IPS-NIHi7 (cell line): ENCODE results near the gene LBX2.
"Not testable (repeated sequence)": the region's sequence is repeated elsewhere in the genome, so short reads cannot be mapped to it uniquely, and the experiment has no call there.

Source experiments
- DNase-seq: peaks from one replicate; pipeline ENCODE4 v3.0.0; 2012; ENCODE audit warnings: mixed read lengths; ENCODE audit errors: extremely low spot score

Gene LBX2

DNA sequence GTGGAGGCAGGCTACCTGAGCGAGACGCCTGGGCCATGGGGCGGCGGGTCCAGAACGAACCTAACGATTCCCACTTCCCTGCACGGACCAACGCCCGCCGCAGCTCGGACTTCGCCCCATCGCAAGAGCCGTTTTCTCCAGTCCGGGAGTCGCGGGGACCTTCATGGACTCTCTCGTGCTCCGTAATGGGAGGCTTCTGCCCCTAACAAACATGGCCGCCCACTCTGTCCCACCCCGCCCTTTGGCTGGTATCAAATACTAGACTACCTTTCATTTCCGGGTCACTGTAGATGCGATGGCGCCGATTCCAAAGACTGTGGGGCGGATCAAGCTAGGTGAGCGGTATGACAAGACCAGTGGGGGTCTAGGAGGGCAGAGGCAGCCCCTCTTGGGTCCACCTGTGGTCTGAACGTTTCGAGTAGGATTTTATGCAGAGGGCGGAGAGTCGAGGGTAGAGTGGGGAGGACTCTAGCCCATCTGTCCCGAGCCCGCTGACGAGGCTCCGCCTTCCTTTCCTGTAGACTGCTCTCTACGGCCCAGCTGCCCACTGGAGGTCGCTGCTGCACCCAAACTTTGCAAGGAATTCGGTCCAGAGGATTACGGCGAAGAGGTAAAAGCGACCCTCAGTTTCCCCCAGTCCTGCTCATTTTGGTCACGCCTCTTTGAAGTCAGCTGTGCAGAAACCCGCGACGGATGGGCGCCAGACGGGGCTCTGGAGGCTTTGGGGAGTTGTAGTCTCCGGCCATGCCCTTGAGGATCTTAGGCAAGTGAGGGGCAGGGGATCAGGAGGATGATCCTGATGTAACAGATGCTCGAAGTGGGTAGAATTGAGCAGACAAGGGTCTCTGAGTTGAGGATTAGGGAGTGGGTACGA, 16.4 kb downstream of the LBX2 start, which contains the start of the genes CCDC142 and TTC31:
Gene CCDC142 (minus strand): TSS at position 198 of the 874 bp plus-strand sequence. CDS start 161 bp downstream, at position 37.
Gene TTC31 (plus strand): TSS at position 281 of the 874 bp plus-strand sequence. CDS start 15 bp downstream, at position 296.
- peak; percentile 91 for DNase-seq

DNA sequence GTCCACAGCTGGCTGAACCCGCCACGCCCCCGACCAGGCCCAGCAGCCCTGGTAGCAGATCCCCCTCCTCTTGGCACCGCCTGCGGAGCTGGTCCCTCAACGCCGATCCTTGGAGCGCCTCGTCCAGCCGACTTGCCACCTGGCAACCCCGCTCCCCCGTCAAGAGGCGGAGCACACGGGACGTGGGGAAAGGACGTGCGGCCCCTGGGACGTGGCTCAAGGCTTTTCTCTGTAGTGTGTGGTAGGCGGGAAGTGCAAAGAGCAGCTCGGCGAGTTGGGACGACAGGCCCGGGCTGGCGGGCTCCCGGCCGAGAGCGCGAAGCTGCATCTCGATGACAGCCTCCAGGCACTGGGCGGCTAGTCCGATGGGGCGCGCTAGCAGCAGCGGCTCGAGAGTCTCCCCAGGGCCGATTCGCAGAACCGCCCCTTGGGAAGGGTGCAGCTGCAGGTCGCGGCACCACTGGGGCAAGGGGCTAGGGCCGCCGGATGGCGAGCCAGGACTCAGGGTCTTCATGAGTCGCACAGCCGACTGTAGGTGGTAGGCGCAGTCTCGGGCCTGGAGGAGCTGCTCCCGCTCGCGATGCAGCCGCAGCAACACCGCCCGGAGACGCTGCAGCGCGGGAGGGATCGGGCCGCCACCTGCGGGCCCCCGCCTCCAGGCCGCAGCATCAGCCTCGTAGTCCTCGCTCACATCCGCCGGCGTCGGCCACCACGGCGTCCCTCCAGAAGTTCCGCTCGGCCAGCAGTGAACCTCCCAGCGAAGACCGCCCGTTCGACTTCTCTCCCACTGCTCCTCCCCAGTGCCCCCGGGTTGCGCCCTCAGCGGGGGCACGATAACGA, 17.2 kb downstream of the LBX2 start:
- peak; percentile 46 for DNase-seq

DNA sequence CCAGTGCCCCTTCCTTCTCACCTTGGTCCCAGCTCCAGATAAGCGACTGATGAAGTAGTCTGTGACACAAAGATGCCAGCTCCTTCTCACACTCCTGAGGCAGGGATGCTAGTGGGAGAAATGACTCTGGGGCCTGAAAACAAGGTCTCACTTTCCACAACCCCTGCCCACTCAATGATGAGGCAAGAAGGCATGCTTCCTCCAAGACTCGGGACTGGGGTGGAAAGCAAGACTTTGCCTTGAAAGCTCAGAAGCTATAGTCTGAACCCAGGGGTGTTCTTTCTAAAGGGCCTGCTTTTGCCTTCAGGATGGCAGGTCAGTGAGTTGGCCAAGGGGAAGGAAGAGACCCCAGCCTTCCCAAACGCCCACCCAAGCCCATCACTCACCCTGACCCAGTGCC, 18.0 kb downstream of the LBX2 start:
- DNase-seq, result no peak

DNA sequence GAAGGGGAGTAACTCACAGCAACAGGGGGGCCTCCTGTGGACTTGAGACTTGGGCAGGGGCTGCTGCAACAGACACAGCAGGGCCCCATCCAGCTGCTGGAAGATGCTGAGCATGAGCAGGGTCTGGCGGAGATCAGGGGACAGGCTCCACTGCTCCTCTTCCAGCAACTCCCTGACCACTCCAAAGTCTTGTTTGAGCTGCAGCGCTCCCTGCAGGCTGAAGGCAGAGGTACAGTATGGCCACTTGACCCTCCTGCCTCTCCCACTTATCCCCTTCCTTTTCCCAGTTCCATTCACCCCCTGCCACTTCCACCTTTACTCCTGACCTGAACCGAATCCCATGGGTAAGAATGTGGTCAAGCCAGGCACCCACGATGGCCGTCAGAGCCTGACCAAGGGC, 24.5 kb downstream of the LBX2 start:
- DNase-seq, result peak; percentile 36

DNA sequence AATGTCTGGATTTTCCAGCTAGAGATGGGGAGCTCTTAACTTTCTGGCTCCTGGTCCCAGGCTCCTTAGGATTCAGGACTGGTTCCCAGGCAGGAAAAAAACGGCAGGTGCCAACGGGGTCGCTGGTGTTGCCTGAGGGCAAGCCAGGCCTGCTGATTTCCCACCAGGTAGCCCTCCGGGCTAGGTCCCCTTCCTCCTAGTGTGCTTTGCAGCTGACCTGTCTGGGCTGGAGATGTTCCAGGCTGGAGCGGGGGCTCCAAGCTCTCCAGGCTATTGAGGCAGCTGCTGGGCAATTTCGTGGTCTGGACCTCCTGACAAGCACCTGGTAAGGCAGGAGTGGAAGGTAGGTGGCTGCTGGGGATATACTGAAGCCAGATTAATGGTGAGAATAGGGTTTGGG, 24.9 kb downstream of the LBX2 start:
- no peak for DNase-seq

DNA sequence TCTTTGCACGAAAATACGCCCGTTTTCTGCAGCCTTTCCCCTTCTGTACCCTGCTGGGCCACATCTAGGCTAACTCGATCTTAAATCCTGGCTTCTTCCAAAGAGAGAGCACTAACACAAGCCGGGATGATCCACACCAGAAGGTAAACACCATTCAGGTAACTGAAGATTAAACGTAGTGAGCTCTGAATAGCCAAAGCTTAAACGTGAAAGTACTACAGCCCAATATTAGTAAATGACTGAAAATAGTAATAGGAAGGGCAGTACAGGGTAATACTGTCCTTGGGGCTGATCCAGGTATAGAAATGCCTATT, 26.5 kb downstream of the LBX2 start:
- DNase-seq, result no peak

DNA sequence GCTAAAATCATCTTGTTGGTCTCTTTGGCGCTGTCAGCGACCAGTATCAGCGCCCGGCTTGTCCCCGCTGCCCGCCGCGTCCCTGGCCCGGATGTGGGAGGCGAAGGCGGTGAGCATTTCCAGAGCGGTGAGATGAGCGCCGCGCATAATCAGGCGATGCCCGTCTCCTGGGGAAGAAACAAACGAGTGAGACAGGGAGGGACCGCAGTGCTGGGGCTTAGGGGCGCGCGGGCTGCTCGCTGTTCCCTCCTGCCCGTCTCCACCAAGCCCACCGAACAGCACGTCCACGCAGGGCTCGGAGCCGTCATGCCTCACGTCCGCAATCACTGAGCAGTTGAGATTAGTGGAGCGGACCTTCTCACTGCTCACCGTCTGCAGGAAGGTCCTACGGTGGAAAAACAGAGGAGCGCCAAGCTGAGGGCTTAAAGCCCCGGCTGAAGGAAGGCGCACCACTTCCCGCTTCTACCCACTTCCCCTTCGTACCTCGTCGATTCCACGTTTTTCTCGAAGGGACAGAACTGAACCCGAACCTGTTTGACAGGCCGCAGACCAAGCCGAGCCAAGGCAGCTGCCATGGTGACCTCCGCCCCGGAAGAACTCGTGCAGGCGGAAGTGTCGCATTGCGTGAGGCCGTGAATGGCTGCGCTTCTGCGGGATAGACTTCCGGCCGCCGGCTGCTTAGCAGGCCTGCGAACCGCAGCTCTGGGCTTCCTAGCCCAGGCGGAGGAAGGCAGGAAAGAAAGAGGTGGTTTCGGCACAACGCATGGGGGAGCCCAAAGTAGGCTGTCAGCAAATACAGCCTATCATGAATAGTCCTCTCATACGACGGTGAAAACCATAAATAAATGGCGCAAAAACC, 27.1 kb downstream of the LBX2 start, which contains the start of gene MRPL53:
Gene MRPL53 (minus strand): TSS at position 595 of the 859 bp plus-strand sequence. CDS start 20 bp downstream, at position 575.
- peak; percentile 80 for DNase-seq

DNA sequence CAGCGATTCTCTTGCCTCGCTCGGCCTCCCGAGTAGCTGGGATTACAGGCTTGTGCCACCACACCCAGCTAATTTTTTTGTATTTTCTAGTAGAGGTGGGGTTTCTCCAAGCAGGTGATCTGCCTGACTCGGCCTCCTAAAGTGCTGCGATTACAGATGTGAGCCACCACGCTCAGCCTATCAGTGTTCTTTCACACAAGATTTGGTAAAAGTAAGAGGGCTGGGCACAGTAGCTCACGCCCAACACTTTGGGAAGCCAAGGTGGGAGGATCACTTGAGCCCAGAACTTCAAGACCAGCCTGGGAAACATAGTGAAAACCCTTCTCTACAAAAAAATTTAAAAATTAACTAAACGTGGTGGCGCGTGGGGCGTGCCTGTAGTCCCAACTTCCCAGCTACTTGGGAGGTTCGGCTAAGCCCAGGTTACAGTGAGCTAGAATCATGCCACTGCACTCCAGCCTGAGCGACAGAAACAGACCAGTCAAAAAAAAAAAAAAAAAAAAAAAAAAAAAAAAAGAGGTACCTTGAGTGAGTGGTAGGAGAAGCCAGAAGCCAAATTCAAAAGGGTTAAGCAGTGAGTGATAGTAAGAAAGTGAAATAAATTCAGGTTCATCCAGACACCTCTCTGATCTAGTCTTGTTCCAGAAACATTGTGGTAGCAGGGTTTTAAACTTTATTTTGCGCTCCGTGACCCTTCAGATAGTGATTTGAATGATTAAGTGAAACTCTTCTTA, 27.9 kb downstream of the LBX2 start:
- DNase-seq, result no peak

DNA sequence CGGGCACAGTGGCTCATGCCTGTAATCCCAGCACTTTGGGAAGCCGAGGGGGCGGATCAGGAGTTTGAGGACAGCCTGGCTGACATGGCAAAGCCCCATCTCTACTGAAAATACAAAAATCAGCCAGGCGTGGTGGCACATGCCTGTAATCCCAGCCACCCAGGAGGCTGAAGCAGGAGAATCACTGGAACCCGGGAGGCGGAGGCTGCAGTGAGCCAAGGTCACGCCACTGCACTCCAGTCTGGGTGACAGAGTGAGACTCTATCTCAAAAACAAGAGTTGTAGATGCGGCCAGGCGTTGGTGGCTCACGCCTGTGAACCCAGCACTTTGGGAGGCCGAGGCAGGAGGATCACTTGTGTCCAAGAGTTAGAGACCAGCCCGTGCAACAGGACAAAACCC, 28.7 kb downstream of the LBX2 start:
- not testable (repeated sequence) for DNase-seq

DNA sequence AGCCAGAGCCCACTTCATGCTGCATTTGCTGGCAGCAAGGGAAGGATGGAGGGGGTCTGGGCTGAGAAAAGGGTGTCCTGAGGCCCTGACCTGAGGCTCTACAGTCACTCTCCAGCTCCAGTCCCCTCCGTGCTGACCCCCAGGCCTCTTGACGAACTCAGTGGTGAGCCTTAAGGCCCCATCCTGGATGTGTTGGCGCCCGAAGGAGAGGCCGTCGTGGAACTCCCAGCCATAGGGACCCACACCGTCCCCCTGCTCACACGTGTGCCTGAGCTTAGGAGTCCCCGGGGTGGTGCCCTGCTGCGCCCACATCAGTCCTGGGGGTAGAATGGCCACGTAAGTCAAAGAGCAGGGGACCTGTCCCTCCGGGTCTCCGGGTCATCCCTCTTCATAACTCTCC, 35.0 kb downstream of the LBX2 start:
- DNase-seq, result no peak

DNA sequence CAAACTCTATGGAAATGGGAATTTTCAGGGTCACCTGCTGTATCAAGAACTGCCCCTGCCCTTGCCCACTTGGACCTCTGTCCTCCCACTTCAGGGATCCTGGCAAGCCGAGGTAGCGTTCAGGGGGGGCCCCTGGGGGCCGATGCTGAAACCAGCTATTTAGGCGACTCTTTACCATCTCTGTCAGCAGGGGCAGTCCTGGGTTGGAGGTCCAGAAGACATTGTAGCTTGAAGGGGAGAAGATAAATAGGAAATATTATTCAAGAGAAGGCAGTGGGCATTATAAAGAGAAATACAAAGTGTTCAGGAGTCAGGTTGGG, 36.7 kb downstream of the LBX2 start:
- DNase-seq, result no peak

DNA sequence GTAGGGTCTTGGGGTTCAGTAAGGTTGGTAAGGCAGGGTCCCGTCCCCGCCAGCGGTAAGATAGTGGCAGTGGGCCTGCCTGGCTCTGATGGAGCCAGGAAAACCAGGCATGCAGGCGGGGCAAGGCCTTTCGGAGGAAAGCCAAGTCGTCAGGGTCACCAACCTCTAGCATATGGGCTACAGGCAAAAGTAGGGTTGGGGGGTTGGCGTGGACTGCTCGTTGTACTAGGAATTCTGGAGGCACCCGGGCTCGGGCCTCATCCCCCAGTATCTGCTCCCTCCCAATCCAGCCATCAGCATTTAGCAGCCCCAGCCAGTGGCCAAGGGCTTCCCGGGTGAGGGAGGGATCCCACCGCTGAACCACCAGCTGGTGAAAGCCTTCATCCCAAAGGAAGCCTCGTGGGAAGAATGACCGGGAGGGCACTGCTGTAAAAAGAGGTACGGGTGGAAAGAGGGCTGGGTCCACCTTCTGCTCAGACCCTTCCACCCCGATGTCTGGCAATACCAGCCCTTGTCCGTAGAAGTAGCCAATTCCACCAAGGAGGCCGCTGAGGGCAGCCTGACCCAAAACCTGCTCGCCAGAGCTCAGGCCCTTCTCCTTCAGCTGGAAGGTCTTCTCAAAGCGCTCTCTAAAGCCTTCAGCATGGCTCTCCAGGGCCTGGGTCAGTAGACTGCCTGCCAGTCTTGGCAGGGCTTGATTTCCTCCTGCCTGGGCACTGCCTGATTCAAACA, 37.2 kb downstream of the LBX2 start:
- DNase-seq, result no peak

DNA sequence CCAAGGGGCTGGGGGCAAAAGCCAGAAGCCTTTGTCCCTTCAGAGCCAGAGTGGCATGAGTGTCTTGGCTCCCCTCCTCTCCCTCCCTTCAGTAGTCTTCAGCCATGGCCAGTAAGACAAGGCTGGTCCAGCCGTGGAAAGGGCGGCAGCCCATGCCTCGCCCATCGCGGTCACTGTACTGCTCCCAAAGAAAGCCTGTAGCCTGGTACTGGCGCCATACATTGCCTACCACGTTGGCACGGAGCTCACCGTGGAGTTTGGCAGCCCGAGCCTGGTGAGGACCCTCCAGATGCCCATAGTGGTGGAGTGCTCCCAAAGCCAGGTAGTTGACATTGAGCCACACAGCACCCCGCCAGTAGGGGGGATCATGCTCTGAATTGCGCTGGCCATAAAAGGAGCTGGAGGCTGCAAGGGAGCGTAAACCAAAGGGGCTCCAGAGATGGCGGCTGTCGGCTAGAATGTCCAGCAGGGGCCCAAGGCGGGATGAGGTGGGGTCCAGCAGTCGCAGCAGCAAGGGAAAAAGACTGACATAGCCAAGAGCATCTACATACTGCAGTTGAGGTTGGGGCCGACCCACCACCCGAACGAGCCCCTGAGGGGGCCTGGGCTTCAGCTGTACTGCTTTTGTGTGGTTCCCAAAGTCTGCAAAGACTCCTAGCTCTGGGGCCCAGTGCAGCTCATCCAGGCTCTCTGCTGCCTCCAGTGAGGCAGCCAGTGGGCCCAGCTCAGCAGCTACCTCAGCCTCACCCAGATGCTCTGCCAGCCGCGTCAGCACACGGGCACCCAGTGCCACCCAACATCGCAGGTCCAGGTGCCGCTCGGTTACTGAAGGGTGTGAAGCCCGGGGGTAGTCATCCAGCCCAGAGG, 38.0 kb downstream of the LBX2 start:
- DNase-seq, result peak; percentile 28

DNA sequence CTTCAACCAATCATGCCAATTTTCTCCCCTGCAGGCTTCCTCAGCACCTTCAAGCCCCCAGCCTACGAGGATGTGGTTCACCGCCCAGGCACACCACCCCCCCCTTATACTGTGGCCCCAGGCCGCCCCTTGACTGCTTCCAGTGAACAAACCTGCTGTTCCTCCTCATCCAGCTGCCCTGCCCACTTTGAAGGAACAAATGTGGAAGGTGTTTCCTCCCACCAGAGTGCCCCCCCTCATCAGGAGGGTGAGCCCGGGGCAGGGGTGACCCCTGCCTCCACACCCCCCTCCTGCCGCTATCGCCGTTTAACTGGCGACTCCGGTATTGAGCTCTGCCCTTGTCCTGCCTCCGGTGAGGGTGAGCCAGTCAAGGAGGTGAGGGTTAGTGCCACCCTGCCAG, 39.2 kb downstream of the LBX2 start:
- not testable (repeated sequence) for DNase-seq

DNA sequence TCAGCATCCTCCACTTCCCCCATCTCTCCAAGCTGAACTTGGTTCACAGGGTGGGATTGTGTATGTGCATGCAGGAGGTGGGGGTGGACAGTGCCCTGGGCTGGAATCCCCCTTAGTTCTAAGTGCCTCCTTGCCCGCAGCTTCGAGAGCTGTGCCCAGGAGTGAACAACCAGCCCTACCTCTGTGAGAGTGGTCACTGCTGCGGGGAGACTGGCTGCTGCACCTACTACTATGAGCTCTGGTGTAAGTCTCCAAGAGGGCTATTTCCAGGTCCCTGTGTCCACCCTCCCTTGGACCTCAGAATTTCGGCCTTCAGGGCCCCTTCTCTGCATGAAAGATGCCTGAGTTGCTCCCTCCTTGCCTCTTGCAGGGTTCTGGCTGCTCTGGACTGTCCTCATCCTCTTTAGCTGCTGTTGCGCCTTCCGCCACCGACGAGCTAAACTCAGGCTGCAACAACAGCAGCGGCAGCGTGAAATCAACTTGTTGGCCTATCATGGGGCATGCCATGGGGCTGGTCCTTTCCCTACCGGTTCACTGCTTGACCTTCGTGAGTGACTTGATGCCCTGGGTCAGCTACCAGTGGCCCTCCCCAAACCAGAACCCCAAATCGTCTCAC, 39.8 kb downstream of the LBX2 start:
- DNase-seq, result not testable (repeated sequence)

DNA sequence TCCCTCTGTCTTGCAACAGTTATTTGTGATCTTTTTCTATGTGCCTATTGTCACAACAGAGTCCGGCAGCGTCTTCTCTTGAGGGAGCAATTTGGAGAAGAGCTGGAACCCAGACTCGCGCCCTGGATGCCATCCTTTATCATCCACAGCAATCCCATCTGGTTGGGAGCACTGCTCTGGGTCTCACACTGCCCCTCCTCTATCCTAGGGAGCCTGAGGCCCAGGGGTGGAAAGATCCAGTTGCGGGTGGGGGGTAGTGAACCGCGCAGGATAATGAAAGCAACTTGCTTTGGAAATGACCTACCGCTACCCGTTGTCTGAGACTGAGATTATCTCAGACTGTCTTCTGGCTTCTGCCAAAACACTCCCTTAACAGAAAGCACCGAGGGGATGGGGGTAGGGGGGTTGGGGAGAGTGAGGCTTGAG, 40.5 kb downstream of the LBX2 start:
- DNase-seq, result no peak

DNA sequence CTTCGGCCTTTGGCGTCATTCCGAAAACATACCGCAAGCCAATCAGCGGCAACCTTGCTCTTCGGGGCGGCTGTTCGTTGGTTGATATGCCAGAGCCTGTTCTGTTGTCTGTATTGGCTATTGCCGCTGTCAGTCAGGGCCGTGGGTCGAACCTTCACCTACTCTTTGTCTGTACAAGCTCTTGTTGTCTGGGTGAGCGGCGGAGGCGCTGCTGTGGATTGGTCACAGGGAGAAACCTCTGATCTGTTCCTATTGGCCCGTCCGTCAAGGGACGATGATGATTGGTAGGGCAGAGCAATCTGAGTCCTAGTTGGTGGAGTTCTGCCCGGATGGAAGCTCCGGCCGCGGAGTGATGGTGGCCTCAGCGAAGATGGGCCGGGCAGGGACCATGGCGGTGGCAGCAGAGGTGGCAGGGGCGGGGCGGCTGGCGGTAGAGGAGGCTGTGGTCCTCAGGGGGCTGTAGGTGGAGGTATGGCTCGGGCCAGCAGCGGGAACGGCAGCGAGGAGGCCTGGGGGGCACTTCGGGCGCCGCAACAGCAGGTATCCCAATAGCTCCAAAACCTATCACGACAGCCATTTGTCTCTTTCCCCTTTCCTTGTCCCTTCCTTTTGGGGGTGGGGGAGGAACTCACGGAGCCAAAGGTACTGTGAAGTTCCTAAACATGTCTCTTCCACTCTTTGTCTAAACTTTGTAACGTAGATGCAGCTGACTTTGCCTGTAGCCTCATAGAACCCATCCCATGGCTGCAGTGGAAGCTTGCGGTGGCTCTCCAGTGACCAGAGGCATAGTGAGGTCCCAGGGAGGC, 41.1 kb downstream of the LBX2 start, which contains the start of gene WBP1:
Gene WBP1 (plus strand): TSS at position 307 of the 806 bp plus-strand sequence. CDS start 165 bp downstream, at position 472.
- DNase-seq, result peak; percentile 92
